Omental fat pad (tissue), 4 donors: ENCODE measurements around the gene EPHB3. TPM values are rescaled to one million over a fixed set of nuclear protein-coding genes. Genes with fewer than 3 reads are reported as not detected.

ENCODE experiments used
- ATAC-seq: fragments of 150-250 bp; one replicate; pipeline ENCODE4 v1.9.1; 2016; ENCODE audit warnings: mild to moderate bottlenecking, moderate library complexity; ENCODE audit not compliant: low FRiP score
- DNase-seq: peaks from one replicate; pipeline ENCODE4 v3.0.0-alpha.2; 2019; ENCODE audit warnings: low spot score
- CTCF ChIP-seq, 3 donors: fragments of 450-650 bp; IDR thresholded peaks; one replicate each; pipeline ENCODE4 v1.5.1; 2016 to 2017; ENCODE audit warnings: antibody characterized with exemption in 3 of 3, mild to moderate bottlenecking in 3 of 3, moderate library complexity in 2 of 3
- total RNA-seq, 4 donors: library from RNA; depleted of rRNA; stranded (reverse); fragments of >200 nt; gene quantifications; one replicate each; pipeline ENCODE4 v1.1.0, GENCODE V29; 2016

The EPHB3 gene
- total RNA-seq, 4 donors from 2014 or later: 0.79 to 3.1 (median 2.1) TPM

- DNase-seq (no peak), ATAC-seq (no peak)
- TF ChIP-seq CTCF (IDR thresholded peaks at IDR 0.05): no peak
Measured at GRCh38 chr3:184539801-184540435, 21.7 kb upstream of the EPHB3 start.

- ATAC-seq (peak; percentile 32), DNase-seq (peak; percentile 79)
- TF ChIP-seq CTCF (IDR thresholded peaks at IDR 0.05): no peak
Measured at GRCh38 chr3:184540777-184541681, 20.6 kb upstream of the EPHB3 start.

GRCh38 chr3:184541886-184542562 lies 19.6 kb upstream of the EPHB3 start:
- TF ChIP-seq CTCF (IDR thresholded peaks at IDR 0.05): no peak
- DNase-seq (no peak), ATAC-seq (no peak)

GRCh38 chr3:184542577-184542976 lies 19.0 kb upstream of the EPHB3 start:
- ATAC-seq (no peak), DNase-seq (no peak)
- no peak for TF ChIP-seq CTCF (IDR thresholded peaks at IDR 0.05)

- no peak for DNase-seq
- no peak for TF ChIP-seq CTCF (IDR thresholded peaks at IDR 0.05)
- ATAC-seq: no peak
Measured at GRCh38 chr3:184543256-184543655, 18.3 kb upstream of the EPHB3 start.

- DNase-seq: peak; percentile 71
- peak; percentile 81 for ATAC-seq
- peak in 2 of 3 donors; percentile 12 to 65 for TF ChIP-seq CTCF (IDR thresholded peaks at IDR 0.05)
Measured at GRCh38 chr3:184543843-184544512, 17.6 kb upstream of the EPHB3 start.
